IMR-90 (cell line): ENCODE results near the gene NR6A1.

ENCODE experiments used
- CEBPB ChIP-seq: IDR thresholded peaks from 2 replicates; pipeline ENCODE4 v1.6.1; 2012; ENCODE audit warnings: low read depth, low read length, improper control_type of control experiment
- CTCF ChIP-seq: conservative IDR thresholded peaks from 2 replicates; pipeline ENCODE4 v1.5.1; 2012; ENCODE audit warnings: mild to moderate bottlenecking, low read depth, low read length, improper control_type of control experiment
- ELK1 ChIP-seq: fragments of 150-350 bp; IDR thresholded peaks from 2 replicates; pipeline ENCODE4 v1.6.1; 2016; ENCODE audit warnings: low read depth, mild to moderate bottlenecking, low read length, moderate library complexity, borderline replicate concordance
- FOS ChIP-seq: fragments of 150-350 bp; IDR thresholded peaks from 2 replicates; pipeline ENCODE4 v1.6.1; 2016; ENCODE audit warnings: low read depth, low read length
- MXI1 ChIP-seq: IDR thresholded peaks from 2 replicates; pipeline ENCODE4 v1.6.1; 2012; ENCODE audit warnings: low read depth, mild to moderate bottlenecking, low read length, moderate library complexity, borderline replicate concordance
- POLR2A ChIP-seq: IDR thresholded peaks from 2 replicates; pipeline ENCODE4 v1.6.1; 2012; ENCODE audit warnings: mild to moderate bottlenecking, low read depth, low read length
- RAD21 ChIP-seq: IDR thresholded peaks from 2 replicates; pipeline ENCODE4 v1.6.1; 2012; ENCODE audit warnings: low read length, improper control_type of control experiment
- SMC3 ChIP-seq: fragments of 150-350 bp; IDR thresholded peaks from 2 replicates; pipeline ENCODE4 v1.6.1; 2016; ENCODE audit warnings: low read depth, mild to moderate bottlenecking, antibody characterized with exemption, low read length, moderate library complexity
- USF2 ChIP-seq: fragments of 150-350 bp; IDR thresholded peaks from 2 replicates; pipeline ENCODE4 v1.6.1; 2017; ENCODE audit warnings: mild to moderate bottlenecking, antibody characterized with exemption, low read length, low read depth

DNA sequence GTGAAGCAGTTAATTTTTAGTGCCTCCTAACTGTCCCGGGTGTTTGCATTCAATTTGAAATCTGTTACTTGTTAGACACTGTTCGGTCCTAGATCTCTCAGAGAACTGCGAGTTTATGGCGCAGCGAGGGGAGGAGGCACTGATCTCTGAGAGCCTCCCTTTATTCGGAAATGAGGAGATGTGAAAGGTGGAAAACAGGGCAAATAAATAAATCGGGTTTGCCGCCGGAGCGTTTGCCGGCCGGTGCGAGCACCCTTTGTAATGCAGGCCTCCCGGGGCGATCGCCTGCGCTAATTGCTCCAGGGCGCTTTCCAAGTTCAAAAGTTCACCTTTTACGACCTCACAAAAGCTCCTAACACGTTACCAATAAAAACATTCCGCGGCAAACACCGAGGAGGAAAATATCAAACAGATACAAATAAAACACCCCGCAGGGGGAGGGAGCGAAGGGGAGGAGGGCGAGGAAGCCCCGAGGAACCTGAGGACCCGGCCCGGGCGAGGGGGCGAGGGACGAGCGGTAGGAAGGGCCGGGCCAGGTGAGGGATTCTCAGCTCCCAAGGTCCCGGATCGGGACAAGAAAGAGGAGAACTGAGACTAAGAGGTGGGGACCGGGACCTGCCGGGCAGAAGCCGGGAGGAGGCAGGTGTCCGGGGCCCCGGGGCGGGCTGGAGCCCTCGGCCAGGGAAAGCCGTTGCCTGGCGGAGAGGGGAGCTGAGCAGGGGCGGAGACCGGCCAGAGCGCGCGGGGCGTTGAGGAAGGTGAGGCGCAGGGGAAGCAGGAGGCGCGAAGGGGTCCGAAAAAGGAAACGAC, 1.4 kb downstream of the NR6A1 start:
- no peak for TF ChIP-seq USF2
- no peak for TF ChIP-seq CTCF
- TF ChIP-seq POLR2A = no peak
- no peak for TF ChIP-seq FOS
- TF ChIP-seq SMC3 = no peak
- no peak for TF ChIP-seq RAD21
- TF ChIP-seq ELK1 = no peak
- no peak for TF ChIP-seq CEBPB
- no peak for TF ChIP-seq MXI1
